NT2/D1 (cell line): ENCODE measurements around the gene TLE4.

Experiments used
- DNase-seq: peaks from one replicate; pipeline ENCODE4 v3.0.0-alpha.2; 2011; ENCODE audit warnings: low read depth, low spot score
- H3K27me3 ChIP-seq: 2 replicates; pipeline ENCODE4 v1.6.0; 2011; ENCODE audit warnings: mild to moderate bottlenecking; ENCODE audit not compliant: insufficient read length, insufficient read depth
- H3K36me3 ChIP-seq: 2 replicates; pipeline ENCODE4 v1.6.1; 2011; ENCODE audit warnings: mild to moderate bottlenecking, low read length, mixed read lengths; ENCODE audit not compliant: insufficient read depth, insufficient read length
- H3K4me1 ChIP-seq: 2 replicates; pipeline ENCODE4 v1.5.1; 2011; ENCODE audit not compliant: insufficient read depth, insufficient read length
- H3K4me3 ChIP-seq: 2 replicates; pipeline ENCODE4 v1.5.1; 2011; ENCODE audit warnings: low read depth; ENCODE audit not compliant: insufficient read length
- H3K9ac ChIP-seq: 2 replicates; pipeline ENCODE4 v1.6.0; 2011; ENCODE audit warnings: low read depth; ENCODE audit not compliant: insufficient read length
- H3K9me3 ChIP-seq: 2 replicates; pipeline ENCODE4 v1.5.1; 2011; ENCODE audit warnings: mild to moderate bottlenecking, low read length; ENCODE audit not compliant: insufficient read depth
- SUZ12 ChIP-seq: IDR thresholded peaks from 2 replicates; pipeline ENCODE4 v1.6.1; 2011; ENCODE audit not compliant: insufficient read length, insufficient read depth; ENCODE audit errors: extremely low read depth
- YY1 ChIP-seq: IDR thresholded peaks from 2 replicates; pipeline ENCODE4 v1.6.1; 2011; ENCODE audit not compliant: insufficient read length, insufficient read depth
- ZNF274 ChIP-seq: IDR thresholded peaks from 2 replicates; pipeline ENCODE4 v1.6.1; 2011; ENCODE audit warnings: mild to moderate bottlenecking, low read depth, low read length

TLE4 gene

GRCh38 chr9:79655551-79655950 lies 83.8 kb downstream of the TLE4 start:
- Histone ChIP-seq H3K4me3 (no peak overlapping the region), H3K27me3 (no peaks in the 10 kb centered on the region), H3K9me3 (no peaks in the 10 kb centered on the region), H3K36me3 (peaks cover 11% of the 10 kb centered on the region), H3K9ac (no peak overlapping the region), H3K4me1 (no peaks in the 10 kb centered on the region)
- TF ChIP-seq YY1, result no peak
- no peak for TF ChIP-seq ZNF274
- no peak for TF ChIP-seq SUZ12
- DNase-seq, result no peak

GRCh38 chr9:79656169-79656568 lies 84.4 kb downstream of the TLE4 start:
- Histone ChIP-seq H3K9me3 (no peaks in the 10 kb centered on the region), H3K36me3 (peaks cover 11% of the 10 kb centered on the region), H3K4me3 (no peak overlapping the region), H3K27me3 (no peaks in the 10 kb centered on the region), H3K4me1 (no peaks in the 10 kb centered on the region), H3K9ac (no peak overlapping the region)
- no peak for DNase-seq
- TF ChIP-seq YY1 (no peak), SUZ12 (no peak), ZNF274 (no peak)

DNA sequence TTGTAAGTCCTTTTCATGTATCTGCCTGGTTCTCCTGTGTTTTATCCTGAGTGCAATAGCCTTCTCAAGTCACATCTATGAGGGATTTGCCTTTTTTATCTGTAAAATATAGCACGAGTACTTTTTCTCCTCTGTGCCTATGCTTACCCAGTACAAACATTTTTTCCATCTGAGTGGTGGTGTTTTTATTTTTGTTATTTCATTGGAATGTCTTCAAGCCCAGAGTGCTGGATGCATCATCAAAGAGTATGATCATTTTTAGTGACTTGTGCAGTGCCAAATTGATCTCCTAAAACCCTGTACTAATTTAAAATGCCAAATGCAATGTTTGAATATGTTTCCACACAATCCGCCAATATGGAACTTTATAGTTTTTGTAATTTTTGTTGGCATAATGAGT lies 86.1 kb downstream of the TLE4 start:
- TF ChIP-seq YY1, result no peak
- no peak for TF ChIP-seq SUZ12
- no peak for TF ChIP-seq ZNF274
- H3K9ac ChIP-seq, result no peak overlapping the region
- peaks cover 11% of the 10 kb centered on the region for H3K36me3 ChIP-seq
- H3K27me3 ChIP-seq, result no peaks in the 10 kb centered on the region
- no peak for DNase-seq
- H3K9me3 ChIP-seq, result no peaks in the 10 kb centered on the region
- no peaks in the 10 kb centered on the region for H3K4me1 ChIP-seq
- H3K4me3 ChIP-seq, result no peak overlapping the region

DNA sequence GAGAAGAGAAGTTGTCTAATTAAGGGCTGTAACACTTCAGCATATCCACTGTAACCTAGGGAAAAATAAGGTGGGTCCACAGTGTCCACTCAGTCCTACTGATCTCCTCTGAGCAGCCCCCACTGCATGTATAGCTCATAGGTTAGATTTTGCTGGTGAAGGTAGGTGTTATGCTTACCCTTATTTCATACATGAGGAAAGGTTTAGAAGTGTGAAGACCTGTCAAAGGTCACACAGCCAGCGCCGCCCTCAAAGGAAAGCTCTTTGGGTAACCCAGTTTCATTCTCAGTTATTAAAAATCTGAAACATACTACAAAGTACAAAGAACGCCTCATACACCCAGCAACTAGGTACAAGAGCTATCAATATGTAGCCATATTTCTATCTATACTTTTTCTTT lies 87.2 kb downstream of the TLE4 start:
- H3K9ac ChIP-seq, result no peak overlapping the region
- H3K27me3 ChIP-seq, result no peaks in the 10 kb centered on the region
- peaks cover 11% of the 10 kb centered on the region for H3K36me3 ChIP-seq
- no peaks in the 10 kb centered on the region for H3K9me3 ChIP-seq
- TF ChIP-seq ZNF274 (no peak), YY1 (no peak), SUZ12 (no peak)
- peaks cover 2% of the 10 kb centered on the region for H3K4me1 ChIP-seq
- DNase-seq, result no peak
- no peak overlapping the region for H3K4me3 ChIP-seq

DNA sequence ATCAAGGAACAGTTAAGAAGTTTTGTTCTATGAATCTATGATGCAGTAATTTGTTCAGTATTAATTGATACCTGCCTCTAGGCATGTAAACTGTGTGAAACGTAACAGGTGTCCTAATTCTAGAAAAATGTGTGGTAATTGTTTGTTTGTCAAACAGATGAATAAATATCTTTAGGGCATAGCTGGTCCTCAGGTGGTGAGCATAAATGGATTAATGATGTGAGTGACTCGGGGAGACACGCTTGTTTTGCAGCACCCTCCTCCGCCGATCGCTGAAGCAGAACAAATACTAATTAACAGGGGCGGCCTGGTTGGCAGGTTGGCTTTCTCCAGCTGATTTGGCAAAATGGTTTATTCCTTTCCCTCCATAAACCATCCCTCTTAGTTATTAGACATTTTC lies 88.8 kb downstream of the TLE4 start:
- Histone ChIP-seq H3K9ac (no peak overlapping the region), H3K36me3 (peaks cover 11% of the 10 kb centered on the region), H3K4me1 (peaks cover 3% of the 10 kb centered on the region), H3K4me3 (no peak overlapping the region), H3K9me3 (no peaks in the 10 kb centered on the region), H3K27me3 (no peaks in the 10 kb centered on the region)
- no peak for DNase-seq
- TF ChIP-seq ZNF274 (no peak), YY1 (no peak), SUZ12 (no peak)

GRCh38 chr9:79661279-79661678 lies 89.5 kb downstream of the TLE4 start:
- Histone ChIP-seq H3K4me3 (no peak overlapping the region), H3K9ac (no peak overlapping the region), H3K36me3 (peaks cover 11% of the 10 kb centered on the region), H3K4me1 (peaks cover 3% of the 10 kb centered on the region), H3K9me3 (no peaks in the 10 kb centered on the region), H3K27me3 (no peaks in the 10 kb centered on the region)
- no peak for TF ChIP-seq ZNF274
- no peak for TF ChIP-seq YY1
- no peak for TF ChIP-seq SUZ12
- no peak for DNase-seq

DNA sequence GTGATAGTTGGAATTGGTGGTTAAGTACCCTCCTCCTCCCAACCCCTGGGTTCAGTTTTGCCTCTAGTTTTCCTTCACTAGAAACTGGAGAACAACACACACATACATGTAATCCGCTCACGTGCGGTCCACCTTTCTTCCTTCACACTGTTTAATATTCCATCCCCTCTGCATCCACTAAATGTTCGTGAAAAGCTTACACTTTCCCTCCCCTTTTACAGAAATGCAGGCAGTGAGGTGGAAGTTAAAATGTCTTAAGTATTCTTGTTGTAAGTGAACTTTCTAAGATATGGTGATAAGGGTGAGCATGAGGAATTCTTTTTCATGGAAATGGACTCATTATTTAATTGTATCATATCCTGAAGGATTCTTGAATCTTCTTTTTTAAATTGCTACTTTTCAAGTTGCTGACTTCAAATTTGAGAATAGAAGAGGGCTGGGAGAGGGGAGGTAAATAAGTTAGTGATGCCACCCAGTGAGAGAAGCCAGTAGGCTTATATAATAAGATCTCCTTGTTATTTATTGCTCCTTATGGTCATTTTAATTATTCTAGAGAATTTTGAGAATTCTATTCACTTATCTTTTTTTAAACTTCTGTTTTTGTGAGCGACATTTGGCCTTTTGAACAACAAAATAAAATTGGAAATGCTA lies 90.2 kb downstream of the TLE4 start:
- H3K27me3 ChIP-seq, result no peaks in the 10 kb centered on the region
- H3K9me3 ChIP-seq, result no peaks in the 10 kb centered on the region
- H3K9ac ChIP-seq, result no peak overlapping the region
- TF ChIP-seq SUZ12 (no peak), YY1 (no peak), ZNF274 (no peak)
- peaks cover 3% of the 10 kb centered on the region for H3K4me1 ChIP-seq
- no peak for DNase-seq
- no peak overlapping the region for H3K4me3 ChIP-seq
- peaks cover 9% of the 10 kb centered on the region for H3K36me3 ChIP-seq

DNA sequence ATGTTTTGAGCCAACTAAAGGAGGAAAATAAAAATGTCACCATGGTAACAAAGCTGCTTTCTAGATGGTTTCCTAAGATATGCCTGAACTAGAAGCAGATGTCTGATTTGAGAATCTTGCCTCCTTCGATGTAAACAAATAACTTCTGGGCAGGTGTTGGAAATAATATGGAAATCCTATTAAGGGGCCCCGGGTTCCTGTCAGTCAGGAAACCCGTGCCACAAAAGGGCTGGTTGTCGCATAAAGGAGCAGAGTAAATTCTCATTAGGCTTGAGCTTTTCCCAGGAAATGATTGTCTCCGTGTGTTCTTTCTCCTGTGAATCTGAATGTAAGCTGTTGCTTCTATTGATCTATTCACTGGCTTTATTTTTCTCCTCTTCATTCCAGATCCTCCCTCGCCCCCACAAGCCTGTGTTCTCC lies 90.8 kb downstream of the TLE4 start:
- H3K4me1 ChIP-seq, result peaks cover 3% of the 10 kb centered on the region
- H3K27me3 ChIP-seq, result no peaks in the 10 kb centered on the region
- TF ChIP-seq ZNF274 (no peak), SUZ12 (no peak), YY1 (no peak)
- H3K4me3 ChIP-seq, result no peak overlapping the region
- peak; percentile 25 for DNase-seq
- H3K9ac ChIP-seq, result no peak overlapping the region
- H3K36me3 ChIP-seq, result peaks cover 6% of the 10 kb centered on the region
- H3K9me3 ChIP-seq, result no peaks in the 10 kb centered on the region
